WTC11 (cell line): ENCODE measurements around the gene OLIG1.

Source experiments
- CTCF ChIP-seq: fragments of 200-600 bp; IDR thresholded peaks from 2 replicates; pipeline ENCODE4 v1.8.0; 2022; ENCODE audit warnings: antibody characterized with exemption
- MYBL2 ChIP-seq: sonication (generic); formaldehyde crosslinking; IDR thresholded peaks from 2 replicates; pipeline ENCODE4 v1.8.1; 2023; ENCODE audit warnings: mild to moderate bottlenecking, moderate library complexity, missing genetic modification reagents
- NR3C1 ChIP-seq: sonication (generic); formaldehyde crosslinking; conservative IDR thresholded peaks from 2 replicates; pipeline ENCODE4 v1.8.1; 2023; ENCODE audit warnings: low read depth, mild to moderate bottlenecking, missing genetic modification reagents
- TF ChIP-seq, protein P1 (sequence below): sonication (generic); formaldehyde crosslinking; IDR thresholded peaks from 2 replicates; pipeline ENCODE4 v1.8.1; 2022; ENCODE audit warnings: low read depth, mild to moderate bottlenecking, moderate library complexity, missing genetic modification reagents, borderline replicate concordance
- TF ChIP-seq, protein P2 (sequence below): sonication (generic); formaldehyde crosslinking; IDR thresholded peaks from 2 replicates; pipeline ENCODE4 v1.8.0; 2022; ENCODE audit warnings: mild to moderate bottlenecking, missing genetic modification reagents

DNA sequence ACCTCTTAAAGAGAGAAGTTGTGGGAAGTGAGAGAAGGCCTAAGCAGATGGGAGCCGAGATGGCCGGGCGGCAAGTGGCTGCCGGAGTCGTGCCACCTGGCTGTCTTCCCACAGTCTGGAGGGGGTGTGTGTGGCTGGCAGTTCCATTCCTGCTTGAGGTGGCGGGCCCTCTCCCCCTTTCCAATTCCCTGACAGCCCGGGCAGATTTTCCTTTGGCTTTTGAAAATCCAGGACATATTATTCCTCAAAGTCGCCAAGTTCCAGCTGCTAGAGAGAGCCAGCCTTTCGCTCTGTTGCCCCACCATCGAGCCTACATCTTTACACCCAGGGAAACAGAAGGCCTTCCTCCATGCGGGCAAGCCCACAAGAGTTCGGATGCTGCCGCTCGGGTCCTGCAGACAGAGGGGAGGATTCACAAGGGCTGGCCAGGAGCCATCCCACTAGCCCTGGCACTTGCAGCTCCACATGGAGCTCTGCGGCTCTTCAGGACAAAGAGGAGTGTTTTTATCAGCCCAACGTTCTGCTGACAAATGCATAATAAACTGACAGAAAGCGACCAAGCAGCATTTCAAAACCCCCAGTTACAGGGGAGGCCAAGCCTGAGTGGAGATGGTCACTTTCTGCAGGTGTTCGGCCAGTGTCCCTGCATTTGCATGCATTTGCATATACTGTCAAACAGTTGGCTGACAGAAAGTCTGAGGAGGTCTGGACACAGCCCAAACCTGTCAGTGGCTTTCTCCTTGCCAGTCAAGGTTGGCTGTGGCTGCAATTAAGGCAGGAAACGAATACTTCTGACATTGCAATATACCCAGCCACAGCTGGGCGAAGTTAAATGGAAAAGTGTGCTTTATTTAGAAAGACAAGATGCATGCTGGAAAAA is 45.9 kb downstream of the OLIG1 start:
- no peak for TF ChIP-seq CTCF
- TF ChIP-seq, protein P1, sequence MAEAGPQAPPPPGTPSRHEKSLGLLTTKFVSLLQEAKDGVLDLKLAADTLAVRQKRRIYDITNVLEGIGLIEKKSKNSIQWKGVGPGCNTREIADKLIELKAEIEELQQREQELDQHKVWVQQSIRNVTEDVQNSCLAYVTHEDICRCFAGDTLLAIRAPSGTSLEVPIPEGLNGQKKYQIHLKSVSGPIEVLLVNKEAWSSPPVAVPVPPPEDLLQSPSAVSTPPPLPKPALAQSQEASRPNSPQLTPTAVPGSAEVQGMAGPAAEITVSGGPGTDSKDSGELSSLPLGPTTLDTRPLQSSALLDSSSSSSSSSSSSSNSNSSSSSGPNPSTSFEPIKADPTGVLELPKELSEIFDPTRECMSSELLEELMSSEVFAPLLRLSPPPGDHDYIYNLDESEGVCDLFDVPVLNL = no peak
- TF ChIP-seq MYBL2 (CRISPR knock-in tag) = no peak
- TF ChIP-seq, protein P2, sequence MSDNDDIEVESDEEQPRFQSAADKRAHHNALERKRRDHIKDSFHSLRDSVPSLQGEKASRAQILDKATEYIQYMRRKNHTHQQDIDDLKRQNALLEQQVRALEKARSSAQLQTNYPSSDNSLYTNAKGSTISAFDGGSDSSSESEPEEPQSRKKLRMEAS (CRISPR knock-in tag) = no peak
- TF ChIP-seq NR3C1 (CRISPR knock-in tag) = no peak
